Measurements from ENCODE around the gene ICAM1. TPM values are rescaled to one million over a fixed set of nuclear protein-coding genes. Genes with fewer than 3 reads are reported as not detected.
A peak's percentile ranks its signal among the peaks of the same experiment; 100 is the strongest.

ICAM1 gene
- total RNA-seq, 1 experiment from 2014 or later = 147 TPM

DNA sequence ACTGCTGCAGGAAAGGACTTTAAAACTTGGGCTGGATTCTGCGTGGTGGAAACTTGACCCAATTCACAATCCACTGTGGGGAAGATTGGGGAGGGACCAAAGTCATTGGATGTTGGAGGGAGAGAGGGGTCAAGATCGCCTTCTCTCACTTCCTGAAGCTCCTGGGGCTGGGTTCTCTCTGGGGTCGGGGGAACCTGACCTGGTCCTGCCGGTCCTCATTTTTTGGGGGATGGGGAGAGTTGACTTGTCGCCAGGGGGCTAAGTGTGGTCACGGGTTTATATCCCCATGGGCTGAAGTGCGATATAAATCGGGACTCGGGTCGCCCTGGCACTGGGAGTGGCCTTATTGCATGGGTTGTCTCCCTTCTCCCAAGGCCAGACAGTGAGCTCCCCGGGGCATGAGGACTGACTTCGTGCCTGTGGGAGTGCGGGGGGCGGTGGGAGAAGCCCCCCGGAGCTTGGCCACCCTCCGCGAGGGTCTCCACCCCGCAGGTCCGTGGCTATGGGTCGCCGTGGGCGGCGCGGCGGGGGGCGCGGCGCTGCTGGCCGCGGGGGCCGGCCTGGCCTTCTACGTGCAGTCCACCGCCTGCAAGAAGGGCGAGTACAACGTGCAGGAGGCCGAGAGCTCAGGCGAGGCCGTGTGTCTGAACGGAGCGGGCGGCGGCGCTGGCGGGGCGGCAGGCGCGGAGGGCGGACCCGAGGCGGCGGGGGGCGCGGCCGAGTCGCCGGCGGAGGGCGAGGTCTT, 25.1 kb downstream of the ICAM1 start:
- Mint-ChIP-seq H3K4me1 (ENCODE audit: low read depth, unreplicated experiment) (no peaks in the 10 kb centered on the region), H3K27ac (ENCODE audit: unreplicated experiment) (no peak overlapping the region), H3K4me3 (ENCODE audit: low read depth, unreplicated experiment) (peak overlapping the region; percentile 62), H3K27me3 (ENCODE audit: unreplicated experiment) (peaks cover 16% of the 10 kb centered on the region), H3K36me3 (ENCODE audit: insufficient read depth, unreplicated experiment) (peaks cover 26% of the 10 kb centered on the region), H3K9me3 (ENCODE audit: low read depth, unreplicated experiment) (no peaks in the 10 kb centered on the region)
- TF ChIP-seq, protein P1, sequence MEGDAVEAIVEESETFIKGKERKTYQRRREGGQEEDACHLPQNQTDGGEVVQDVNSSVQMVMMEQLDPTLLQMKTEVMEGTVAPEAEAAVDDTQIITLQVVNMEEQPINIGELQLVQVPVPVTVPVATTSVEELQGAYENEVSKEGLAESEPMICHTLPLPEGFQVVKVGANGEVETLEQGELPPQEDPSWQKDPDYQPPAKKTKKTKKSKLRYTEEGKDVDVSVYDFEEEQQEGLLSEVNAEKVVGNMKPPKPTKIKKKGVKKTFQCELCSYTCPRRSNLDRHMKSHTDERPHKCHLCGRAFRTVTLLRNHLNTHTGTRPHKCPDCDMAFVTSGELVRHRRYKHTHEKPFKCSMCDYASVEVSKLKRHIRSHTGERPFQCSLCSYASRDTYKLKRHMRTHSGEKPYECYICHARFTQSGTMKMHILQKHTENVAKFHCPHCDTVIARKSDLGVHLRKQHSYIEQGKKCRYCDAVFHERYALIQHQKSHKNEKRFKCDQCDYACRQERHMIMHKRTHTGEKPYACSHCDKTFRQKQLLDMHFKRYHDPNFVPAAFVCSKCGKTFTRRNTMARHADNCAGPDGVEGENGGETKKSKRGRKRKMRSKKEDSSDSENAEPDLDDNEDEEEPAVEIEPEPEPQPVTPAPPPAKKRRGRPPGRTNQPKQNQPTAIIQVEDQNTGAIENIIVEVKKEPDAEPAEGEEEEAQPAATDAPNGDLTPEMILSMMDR (IDR thresholded peaks at IDR 0.05; ENCODE audit: unreplicated experiment) = no peak
- intact Hi-C loops (cut with micrococcal nuclease; ENCODE audit: unreplicated experiment) = no loop called here
- no peak for DNase-seq
- no TSS peak for BruUV-seq (replicated peaks)
- CTCF ChIA-PET = interaction anchor here (0.7 kb wide), 1 partner anchor 25 kb away, joined by 5 read pairs; the partner anchor contains the start of gene ICAM1

DNA sequence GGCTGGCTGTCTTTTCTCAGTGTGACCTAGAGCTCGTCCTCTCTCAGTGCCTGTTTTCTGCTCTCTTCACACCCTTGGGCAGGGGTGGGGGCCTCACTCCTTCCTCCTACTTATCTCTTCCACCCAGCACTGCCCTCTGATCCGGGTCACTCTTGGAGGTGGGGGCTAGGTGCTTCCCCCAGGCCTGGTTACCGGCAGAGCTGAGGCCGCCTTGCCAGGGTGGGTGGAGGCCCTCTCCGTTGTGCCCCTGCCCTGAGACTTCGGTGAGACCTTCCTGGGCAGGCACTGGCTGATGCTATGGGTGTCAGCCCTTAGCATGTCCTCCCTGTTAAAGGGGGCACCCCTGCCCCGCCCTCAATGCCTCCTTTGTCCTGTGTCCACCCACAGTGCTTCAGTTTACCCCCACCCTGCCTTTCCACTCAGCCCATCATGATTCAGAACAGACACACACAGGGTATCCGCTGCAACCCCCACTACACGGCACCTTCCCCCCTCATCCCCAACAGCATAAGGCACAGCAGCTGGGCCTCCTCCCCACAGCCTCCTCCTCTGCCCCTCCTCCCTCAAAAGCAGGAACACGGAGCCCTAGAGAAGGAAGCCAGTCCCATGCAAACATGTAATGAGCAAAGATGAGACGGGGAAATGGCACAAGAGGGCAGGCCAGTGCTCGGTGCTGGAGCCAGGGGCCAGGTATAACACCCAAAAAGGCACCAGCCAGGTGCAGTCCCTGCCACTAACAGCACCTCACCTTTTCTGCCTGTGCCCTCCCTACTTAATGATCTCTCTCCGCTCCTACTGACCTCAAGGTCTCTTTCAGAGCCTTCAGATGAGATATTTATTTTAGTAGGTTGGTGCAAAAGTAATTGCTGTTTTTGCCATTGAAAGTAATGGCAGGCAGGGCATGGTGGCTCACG, 28.9 kb downstream of the ICAM1 start:
- H3K4me1 Mint-ChIP-seq (ENCODE audit: low read depth, unreplicated experiment) = no peaks in the 10 kb centered on the region
- H3K27me3 Mint-ChIP-seq (ENCODE audit: unreplicated experiment) = no peaks in the 10 kb centered on the region
- CTCF ChIA-PET = interaction anchor here (1.0 kb wide), 1 partner anchor 11 kb away, joined by 3 read pairs; the partner anchor contains the start of gene ICAM5
- DNase-seq = no peak
- H3K9me3 Mint-ChIP-seq (ENCODE audit: low read depth, unreplicated experiment) = no peaks in the 10 kb centered on the region
- H3K27ac Mint-ChIP-seq (ENCODE audit: unreplicated experiment) = no peak overlapping the region
- BruUV-seq (replicated peaks) = no TSS peak
- intact Hi-C loops (cut with micrococcal nuclease; ENCODE audit: unreplicated experiment) = no loop called here
- H3K4me3 Mint-ChIP-seq (ENCODE audit: low read depth, unreplicated experiment) = no peak overlapping the region
- TF ChIP-seq, protein P1 (IDR thresholded peaks at IDR 0.05; ENCODE audit: unreplicated experiment) = no peak
- H3K36me3 Mint-ChIP-seq (ENCODE audit: insufficient read depth, unreplicated experiment) = peaks cover 7% of the 10 kb centered on the region

DNA sequence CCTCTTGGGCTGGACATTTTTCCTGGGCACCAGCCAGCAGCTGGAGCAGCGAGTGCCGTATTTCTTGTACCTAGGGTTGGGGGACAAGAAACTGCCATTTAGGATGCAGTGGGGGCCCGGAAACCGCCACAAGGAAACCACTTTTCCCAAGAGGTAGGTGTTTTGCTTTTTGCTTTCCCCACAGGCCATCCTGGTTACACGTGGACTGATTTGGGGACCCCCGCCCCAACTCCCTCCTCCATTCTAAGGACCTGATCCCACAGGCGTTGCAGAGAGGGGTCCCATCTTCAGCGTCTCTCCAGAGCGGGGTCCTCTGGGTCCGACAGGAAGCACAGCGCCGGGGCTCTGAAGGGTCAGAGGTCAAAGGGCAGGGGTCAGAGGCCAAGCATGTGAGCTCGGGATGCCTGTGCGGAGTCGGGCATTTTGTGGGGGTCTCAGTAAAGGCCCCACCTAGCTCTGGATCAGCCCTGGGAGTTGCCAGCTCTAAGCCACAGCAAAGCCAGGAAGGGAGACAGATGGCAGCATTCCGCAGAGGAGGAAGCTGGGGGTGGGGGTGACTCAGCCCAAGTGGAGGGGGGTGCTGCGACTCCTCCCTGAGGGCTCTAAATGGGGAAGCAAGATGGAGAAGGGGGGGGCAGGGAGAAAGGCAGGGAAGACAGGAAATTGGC, 34.4 kb downstream of the ICAM1 start:
- H3K4me1 Mint-ChIP-seq (ENCODE audit: low read depth, unreplicated experiment) = no peaks in the 10 kb centered on the region
- H3K9me3 Mint-ChIP-seq (ENCODE audit: low read depth, unreplicated experiment) = no peaks in the 10 kb centered on the region
- no peak overlapping the region for H3K4me3 Mint-ChIP-seq (ENCODE audit: low read depth, unreplicated experiment)
- DNase-seq = no peak
- TF ChIP-seq, protein P1 (IDR thresholded peaks at IDR 0.05; ENCODE audit: unreplicated experiment) = no peak
- H3K27me3 Mint-ChIP-seq (ENCODE audit: unreplicated experiment) = no peaks in the 10 kb centered on the region
- no TSS peak for BruUV-seq (replicated peaks)
- intact Hi-C loops (cut with micrococcal nuclease; ENCODE audit: unreplicated experiment) = no loop called here
- CTCF ChIA-PET = interaction anchor here (0.5 to 0.7 kb wide), 2 partner anchors 55 to 285 kb away, joined by 3 to 6 read pairs; no protein-coding TSS in a partner anchor
- H3K36me3 Mint-ChIP-seq (ENCODE audit: insufficient read depth, unreplicated experiment) = no peaks in the 10 kb centered on the region
- no peak overlapping the region for H3K27ac Mint-ChIP-seq (ENCODE audit: unreplicated experiment)

DNA sequence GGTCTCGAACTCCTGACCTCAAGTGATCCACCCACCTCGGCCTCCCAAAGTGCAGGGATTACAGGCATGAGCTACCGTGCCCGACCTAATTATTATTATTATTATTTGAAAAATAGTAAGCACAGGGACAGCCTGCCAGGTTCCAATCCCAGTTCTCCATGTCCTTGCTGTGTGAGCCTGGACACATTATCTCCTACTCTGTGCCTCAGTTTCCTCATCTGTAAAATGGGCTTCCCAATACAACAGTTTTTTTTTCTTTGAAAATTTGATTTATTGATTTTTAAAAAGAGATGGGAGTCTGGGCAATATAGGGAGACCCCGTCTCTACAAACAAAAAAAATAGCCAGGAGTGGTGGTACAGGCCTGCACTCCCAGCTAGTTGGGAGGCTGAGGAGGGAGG, 35.4 kb downstream of the ICAM1 start:
- no peaks in the 10 kb centered on the region for H3K9me3 Mint-ChIP-seq (ENCODE audit: low read depth, unreplicated experiment)
- no peaks in the 10 kb centered on the region for H3K36me3 Mint-ChIP-seq (ENCODE audit: insufficient read depth, unreplicated experiment)
- TF ChIP-seq, protein P1 (IDR thresholded peaks at IDR 0.05; ENCODE audit: unreplicated experiment) = no peak
- H3K4me1 Mint-ChIP-seq (ENCODE audit: low read depth, unreplicated experiment) = no peaks in the 10 kb centered on the region
- no peak for DNase-seq
- CTCF ChIA-PET = no interaction called here
- intact Hi-C loops (cut with micrococcal nuclease; ENCODE audit: unreplicated experiment) = no loop called here
- no peak overlapping the region for H3K27ac Mint-ChIP-seq (ENCODE audit: unreplicated experiment)
- BruUV-seq (replicated peaks) = no TSS peak
- no peak overlapping the region for H3K4me3 Mint-ChIP-seq (ENCODE audit: low read depth, unreplicated experiment)
- H3K27me3 Mint-ChIP-seq (ENCODE audit: unreplicated experiment) = no peaks in the 10 kb centered on the region
